Posterior cingulate gyrus (tissue), 11 donors: ENCODE results near the gene WDHD1.
"Not testable (repeated sequence)": the region's sequence is repeated elsewhere in the genome, so short reads cannot be mapped to it uniquely, and the experiment has no call there.

Source experiments
- DNase-seq, 10 donors: peaks; one replicate each; pipeline versions ENCODE4 v3.0.0 to v3.0.0-alpha.2; 2020 to 2021; ENCODE audit warnings: mixed read lengths in 3 of 10
- intact Hi-C: fragments of 100-400 bp; cut with DNase I; formaldehyde crosslinking; loops from one replicate; pipeline ENCODE4 v1.15.1; 2023

WDHD1 gene

DNA sequence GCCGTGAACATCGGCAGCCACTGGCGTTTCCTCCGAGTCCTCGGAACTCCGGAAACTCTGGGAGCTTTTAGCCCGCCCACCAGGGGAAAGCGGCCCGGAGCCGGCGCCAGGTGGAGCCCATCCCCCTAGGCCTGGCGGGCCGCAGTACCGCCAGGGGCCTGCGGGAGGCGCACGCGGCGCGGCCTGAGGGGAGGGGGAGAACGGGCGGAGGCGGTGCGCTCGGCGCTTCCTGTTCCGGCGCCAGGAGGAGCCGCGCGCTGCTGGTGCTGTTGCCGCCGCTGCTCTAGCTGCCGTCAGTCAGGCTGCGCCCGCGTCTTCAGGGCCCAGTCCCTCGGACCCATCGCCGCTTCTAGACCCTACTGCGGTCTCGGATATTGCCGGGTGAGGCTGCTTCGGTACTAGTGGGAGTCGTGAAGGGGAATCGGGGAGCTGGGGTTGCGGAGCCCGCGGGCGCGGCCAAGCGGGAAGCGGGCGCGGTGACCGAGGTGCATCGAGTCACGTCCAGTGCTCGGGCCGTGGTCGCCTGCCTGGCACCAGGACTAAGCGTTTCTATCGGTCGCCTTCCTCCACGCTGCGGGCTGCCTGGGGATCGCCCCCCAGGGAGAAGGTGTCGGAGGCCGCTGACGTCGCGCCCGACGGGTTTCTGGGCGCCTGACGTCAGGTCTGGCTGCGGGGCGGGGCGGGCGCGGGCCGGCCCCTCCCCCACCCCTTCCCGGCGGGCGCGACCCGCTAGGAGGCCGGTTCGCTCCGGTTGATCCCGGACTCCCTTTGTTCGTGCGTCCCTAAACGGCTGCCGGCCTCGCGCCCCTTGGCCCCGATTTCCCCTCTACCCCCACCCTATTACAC, 24.7 kb upstream of the WDHD1 start, which contains the start of gene MAPK1IP1L:
Gene MAPK1IP1L (plus strand): TSS at position 225 of the 846 bp plus-strand sequence. CDS start 10,037 bp downstream, outside the sequence.
- peak; percentile 81 to 98 (median 88) for DNase-seq
- intact Hi-C loops: loop anchor here (1.0 to 10.0 kb wide), 2 partner anchors 24 to 533 kb away; partner anchors contain the start of genes KTN1, SOCS4 and WDHD1

DNA sequence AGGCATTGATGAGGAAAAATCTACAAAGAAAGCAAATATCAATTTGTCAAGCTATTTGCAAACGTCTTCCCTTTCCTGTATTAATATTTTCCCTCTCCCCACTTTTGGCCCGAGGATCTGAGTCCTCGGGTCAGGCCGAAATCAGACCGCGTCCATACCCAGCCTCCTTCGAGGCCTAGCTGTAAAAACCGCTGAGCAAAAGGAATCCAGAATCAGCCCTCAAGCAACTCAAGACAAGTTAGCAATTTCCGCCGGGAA, 24.2 kb upstream of the WDHD1 start:
- intact Hi-C loops: loop anchor here (1.0 to 10.0 kb wide), 2 partner anchors 24 to 534 kb away; partner anchors contain the start of genes KTN1, SOCS4 and WDHD1
- no peak for DNase-seq

DNA sequence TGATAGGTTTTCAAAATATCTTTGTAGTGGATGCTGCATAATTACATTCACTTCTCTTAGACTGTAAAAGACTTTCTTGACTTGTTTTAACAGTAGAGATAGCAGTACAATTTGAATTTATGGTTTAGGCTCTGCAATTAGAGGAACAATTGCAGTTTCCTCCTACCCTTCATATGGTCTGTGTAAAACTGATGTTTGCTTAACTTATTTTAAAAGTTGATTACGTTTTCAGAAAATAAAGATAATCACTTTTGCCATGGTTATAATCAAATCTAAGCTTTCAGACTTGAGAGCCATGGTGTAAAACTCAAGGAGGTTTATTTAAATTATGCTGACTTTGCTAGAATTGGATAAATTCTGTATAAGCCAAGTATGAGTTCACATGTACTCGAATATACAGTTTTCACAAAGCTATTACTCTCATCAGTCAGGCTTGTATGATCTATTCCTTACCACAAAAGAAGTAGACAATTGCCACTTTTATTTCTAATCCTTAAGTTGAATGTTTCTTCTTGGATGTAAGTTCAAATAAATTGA, 22.1 kb upstream of the WDHD1 start:
- DNase-seq: no peak
- intact Hi-C loops: no loop called here

DNA sequence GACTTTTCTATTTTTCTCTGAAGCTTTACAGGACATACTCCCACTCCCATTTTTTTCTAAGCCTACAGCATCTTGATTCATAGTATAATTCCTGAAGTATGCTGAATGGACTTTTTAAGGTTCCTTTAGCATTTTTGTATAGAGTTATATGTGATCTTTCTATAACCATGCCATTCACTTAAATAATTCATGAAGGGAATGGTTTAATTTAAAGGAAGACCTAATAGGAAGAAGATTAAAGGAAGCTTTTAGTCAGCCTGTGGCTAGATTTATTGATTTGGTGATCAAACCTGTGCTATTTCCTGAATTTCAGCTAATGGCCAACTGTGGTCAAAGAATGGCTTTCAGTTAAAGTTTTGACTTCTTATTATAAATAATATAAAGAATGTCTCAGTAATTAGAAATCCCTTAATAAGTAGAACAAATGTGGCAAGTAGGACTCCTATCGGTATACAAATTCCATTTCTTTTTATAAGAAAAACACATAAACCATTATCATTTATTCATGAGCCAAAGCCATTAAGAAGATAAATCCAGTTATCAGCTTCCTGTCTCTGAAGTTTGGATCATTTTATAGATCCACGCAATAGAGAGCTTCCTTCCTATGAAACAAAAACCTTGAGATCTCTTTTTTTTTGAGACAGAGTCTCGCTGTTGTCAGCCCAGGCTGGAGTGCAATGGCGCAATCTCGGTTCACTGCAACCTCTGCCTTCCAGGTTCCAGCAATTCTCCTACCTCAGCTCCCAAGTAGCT, 20.6 kb upstream of the WDHD1 start:
- intact Hi-C loops: no loop called here
- no peak for DNase-seq

DNA sequence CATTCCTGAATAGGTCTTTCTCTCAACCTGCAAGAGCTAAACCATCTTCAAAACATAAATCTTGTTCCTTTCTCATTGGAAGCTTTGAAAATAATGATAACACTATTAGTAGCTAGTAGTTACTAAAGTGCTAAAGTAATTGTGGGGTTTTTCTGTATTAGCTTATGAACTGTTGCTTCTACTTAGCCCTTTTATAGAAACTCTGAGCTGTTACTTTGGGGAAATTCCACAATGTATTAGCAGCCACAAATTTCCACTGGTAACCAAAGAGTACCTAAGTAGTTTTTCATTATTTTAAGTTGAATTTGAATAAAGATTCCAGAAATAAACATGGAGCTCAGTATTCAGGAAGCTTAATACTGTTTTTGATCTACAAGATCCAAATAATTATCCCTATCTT, 18.2 kb upstream of the WDHD1 start:
- DNase-seq: no peak
- intact Hi-C loops: no loop called here

DNA sequence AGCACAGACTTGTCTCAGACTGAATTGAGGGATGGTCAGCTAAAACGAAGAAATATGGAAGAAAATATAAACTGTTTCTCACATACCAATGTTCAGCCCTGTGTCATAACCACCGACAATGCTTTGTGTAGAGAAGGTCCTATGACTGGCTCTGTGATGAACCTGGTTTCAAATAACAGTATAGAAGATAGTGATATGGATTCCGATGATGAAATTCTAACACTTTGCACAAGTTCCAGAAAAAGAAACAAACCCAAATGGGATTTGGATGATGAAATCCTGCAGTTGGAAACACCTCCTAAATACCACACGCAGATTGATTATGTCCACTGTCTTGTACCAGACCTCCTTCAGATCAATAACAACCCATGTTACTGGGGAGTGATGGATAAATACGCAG, 16.6 kb upstream of the WDHD1 start:
- no peak for DNase-seq
- intact Hi-C loops: no loop called here

DNA sequence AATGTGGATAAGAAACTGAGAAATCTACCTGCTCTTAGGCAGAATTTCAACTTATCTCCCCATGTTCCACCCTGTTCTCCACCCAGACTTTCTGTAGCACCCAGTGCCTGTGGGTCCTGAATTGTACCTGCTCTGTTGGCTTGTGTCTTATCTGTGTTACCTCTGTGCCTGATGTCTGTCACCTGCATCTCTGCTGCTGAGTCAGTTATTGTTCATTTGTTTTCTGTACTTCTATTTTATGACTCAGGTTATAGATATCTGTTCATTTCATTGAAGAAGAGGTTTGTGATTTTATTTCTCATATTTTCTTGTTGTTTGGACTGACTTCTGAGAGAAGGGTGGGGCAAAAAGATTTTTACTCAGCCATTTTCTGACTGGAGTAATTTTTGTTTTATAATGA, 11.8 kb upstream of the WDHD1 start:
- no peak for DNase-seq
- intact Hi-C loops: no loop called here

DNA sequence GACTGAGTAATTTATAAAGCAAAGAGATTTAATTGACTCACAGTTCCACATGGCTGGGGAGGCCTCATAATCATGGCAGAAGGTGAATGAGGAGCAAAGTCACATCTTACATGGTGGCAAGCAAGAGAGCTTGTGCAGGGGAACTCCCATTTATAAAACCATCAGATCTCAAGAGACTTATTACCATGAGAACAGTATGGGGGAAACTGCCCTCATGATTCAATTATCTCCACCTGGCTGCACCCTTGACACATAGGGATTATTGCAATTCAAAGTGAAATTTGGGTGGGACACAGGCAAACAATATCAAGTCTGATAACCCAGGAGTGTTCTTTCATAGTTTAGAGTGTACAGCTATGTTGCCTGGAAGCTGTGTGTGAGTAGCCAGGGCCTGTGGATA, 11.1 kb upstream of the WDHD1 start:
- intact Hi-C loops: not testable (repeated sequence)

DNA sequence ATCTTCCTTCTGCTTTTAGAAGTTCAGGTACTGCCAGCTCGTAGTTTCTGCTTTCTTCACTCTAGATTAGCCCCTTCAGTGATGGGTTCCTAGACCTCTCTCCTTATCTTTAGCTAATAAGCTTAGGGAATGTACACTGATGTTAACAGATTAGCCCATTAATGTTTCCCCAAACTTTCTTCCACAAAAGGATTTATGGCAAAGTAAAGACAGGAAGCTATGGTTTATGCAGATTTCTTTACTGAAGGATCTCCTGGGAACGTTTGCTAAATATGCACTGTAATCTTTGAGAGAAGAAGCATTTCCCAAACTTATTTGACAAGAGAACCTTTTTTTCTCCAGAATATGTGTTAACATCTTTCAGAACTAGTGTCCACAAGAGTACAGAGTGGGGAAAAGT, 4.3 kb upstream of the WDHD1 start:
- intact Hi-C loops: no loop called here
- DNase-seq: no peak

More for the DNA sequence above, 11.1 kb upstream of the WDHD1 start:
- not testable (repeated sequence) for DNase-seq

DNA sequence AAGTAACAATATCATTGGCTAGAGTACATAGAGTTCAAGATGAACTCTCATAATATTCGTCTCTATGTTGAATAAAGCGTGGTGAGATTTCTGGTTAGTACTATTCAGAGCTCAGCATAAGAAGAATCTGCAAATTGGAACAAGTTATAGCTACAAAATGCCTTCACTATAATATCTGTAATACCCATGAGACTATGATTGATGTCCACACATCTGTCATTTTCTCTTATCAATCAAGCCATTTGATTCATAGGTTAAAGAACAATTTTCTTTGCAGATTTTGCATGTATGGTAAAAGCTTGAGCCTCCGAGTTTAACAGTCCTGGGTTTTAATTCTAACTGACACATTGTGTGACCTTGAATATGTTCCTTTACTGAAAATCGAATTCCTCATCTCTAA, 1.6 kb upstream of the WDHD1 start:
- DNase-seq: no peak
- intact Hi-C loops: no loop called here

DNA sequence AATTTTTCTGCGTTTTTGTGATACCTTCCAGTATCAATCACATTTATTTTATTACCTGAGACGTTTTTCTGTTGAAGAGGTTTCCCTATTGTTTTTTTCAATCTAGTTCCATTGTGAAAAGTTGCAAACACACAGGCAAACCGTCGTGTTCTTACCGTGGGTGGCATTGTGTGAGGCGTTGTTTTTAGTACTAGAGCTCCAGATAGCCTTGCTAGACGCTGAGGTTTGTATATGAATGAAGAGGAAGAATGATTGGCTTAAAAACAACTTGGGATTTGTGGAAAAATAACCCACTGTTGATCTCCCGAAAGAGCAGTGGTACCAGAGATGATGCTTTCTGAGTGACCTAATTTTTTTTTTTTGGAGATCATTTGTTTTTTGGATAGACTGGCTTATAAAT, 1.2 kb upstream of the WDHD1 start:
- no peak for DNase-seq
- intact Hi-C loops: no loop called here

DNA sequence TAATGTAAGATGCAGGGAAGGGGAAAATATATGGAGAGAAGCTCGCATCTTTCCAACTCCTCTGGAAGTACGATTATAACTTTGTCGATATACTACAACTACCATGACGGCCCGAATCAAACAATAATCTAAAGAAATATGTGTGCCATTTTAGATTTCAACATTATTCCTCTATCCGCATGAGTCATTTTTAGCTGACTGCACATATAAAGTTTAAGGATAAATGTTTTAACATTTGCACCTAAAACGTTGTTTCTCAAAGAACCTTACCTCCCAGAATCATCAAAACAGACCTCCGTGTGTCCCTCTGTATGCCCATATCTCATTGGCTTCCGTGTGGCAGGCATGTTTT, 482 bp downstream of the WDHD1 start:
- no peak for DNase-seq
- intact Hi-C loops: no loop called here

DNA sequence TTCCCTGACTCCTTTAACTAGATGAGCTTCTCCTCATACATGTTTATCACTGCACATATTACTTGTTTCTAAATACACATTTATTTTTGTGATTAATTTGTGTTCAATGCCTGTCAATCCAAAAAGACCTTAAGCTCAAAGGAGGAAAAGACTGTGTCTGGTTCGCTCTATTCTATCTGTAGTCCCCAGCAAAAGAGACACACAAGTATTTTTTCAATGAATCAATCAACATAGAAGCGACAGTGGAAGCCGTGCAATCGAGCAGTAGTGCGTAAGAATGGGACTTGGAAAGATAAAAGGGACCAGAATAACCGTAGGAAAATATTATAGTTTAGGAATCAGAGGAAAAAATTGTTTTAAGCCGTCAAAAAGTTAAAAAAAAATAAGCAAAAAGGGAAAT, 951 bp downstream of the WDHD1 start:
- intact Hi-C loops: no loop called here
- DNase-seq: no peak

DNA sequence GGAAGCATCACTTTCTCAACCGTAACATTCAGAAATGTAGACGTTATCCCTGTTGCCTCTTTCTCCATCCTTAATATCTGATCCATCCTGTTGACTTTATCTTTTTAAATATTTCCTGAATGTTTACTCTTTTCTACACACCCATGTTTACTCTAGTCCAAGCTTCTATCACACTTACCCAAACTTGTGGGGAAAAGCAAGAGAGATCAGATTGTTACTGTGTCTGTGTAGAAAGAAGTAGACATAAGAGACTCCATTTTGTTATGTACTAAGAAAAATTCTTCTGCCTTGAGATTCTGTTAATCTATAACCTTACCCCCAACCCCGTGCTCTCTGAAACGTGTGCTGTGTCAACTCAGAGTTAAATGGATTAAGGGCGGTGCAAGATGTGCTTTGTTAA, 2.5 kb downstream of the WDHD1 start:
- intact Hi-C loops, DNase-seq: not testable (repeated sequence)

DNA sequence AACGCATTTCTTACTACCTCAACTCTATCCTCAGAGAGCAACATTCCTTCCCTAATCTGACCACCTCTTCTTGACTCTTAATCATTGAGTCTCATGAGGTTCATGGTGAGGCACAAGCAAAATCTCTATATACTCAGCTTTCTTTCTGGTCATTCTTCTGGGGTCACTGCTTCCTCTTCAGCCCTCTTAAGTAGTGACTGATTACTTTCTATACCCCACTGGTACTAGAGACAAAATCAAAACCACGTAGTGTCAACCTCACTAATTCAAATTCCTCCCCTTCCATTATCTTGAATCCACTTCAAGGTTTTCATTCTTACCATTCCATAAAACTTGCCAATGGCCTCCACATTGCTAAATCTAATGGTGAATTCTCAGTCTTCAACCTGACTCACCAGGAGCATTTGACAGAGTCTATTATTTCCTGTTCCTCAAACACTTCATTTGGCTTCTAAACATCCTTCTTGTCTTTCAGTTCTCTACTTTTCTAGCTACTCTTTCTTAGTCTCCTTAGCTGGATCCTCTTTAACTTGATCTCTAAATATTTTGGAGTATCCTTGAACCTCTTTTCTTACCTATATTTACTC, 6.8 kb downstream of the WDHD1 start:
- DNase-seq: no peak
- intact Hi-C loops: loop anchor here (10.0 kb wide), 1 partner anchor 635 kb away; no protein-coding TSS in a partner anchor

DNA sequence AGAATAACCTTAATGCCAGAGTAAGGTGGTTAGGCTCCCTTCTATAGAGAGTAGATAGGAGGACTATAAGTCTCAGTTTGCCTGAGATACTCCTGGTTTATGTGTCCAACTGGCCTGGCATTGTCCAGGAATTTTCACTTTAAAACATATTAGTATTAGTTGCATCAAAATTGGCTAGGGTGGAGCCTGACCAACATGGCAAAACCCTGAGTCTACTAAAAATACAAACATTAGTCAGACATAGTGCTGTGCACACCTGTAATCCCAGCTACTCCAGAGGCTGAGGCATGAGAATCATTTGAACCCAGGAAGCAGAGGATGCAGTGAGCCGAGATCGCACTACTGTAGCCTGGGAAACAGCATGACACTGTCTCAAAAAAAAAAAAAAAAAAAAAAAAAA, 11.9 kb downstream of the WDHD1 start:
- no peak for DNase-seq
- intact Hi-C loops: loop anchor here (10.0 kb wide), 1 partner anchor 640 kb away; no protein-coding TSS in a partner anchor

DNA sequence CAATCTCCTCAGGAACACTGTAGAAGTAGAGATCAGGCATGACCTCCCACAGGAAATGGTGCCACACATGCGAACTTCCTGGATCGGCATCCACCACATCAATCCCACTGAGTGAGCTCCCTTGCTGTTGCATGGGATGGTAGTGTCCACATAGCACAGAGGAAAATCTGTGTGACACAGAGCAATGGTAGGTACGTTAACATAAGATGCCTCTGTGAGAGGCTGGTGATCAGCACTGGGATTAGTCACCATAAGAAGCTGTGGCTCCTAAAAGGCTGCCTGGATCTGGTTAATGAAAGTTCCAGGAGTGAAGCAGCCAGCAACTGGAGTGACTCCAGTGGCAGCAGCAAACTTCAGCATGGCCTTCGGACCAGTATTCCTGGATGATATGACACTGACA, 21.8 kb downstream of the WDHD1 start:
- DNase-seq: no peak
- intact Hi-C loops: no loop called here

DNA sequence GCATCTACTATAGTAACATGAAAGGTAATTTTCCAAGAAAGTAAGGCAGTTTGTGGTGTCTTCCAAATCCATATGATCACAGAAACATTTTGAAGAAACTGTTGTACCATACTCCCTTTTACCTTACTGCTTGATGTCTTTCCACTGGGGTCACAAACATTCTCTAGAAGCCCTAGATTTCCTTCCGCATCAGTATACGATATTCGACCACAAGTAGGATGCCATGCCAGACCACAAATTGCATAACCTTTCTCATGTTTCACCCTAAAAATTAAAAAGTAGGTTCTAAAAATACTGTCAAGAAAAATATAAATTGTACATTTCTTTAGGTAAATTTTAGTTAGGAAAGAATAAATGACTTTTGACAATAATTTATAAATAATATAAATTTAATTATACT, 26.5 kb downstream of the WDHD1 start:
- no peak for DNase-seq
- intact Hi-C loops: no loop called here

DNA sequence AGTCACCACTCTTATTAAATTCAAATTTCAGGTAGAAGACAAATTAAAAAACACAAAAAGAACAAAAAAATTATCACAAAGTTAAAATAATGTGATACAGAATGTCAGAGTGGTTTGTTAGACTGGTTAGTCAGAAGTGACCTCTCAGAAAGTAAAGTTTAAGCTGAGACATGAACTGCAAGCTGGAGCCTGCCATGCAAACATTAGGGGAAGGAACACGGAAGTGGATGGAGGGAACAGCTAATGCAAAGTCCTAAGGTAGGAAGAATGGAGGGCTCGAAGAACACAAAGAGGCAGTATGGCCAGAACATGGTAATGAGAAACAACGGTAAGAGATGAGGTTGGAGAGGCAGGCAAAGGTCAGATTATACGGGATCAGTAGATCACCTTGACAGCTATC, 41.7 kb downstream of the WDHD1 start:
- intact Hi-C loops: no loop called here
- no peak for DNase-seq

DNA sequence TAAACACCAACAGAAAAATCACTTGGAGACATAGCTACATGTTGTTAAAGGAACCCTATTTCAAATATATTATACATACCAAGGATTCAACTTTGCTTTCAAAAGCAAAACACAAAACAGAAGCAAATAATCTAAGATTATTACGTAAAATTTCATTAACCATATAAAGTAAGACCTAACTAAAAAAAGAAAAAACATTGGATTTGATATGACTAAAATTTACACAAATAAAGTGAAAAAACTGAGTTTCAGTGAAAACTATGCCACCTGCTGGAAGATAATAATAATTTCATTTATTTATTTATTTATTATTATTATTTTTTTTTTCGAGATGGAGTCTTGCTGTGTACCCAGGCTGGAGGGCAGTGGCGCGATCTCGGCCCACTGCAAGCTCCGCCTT, 45.2 kb downstream of the WDHD1 start:
- intact Hi-C loops: no loop called here
- DNase-seq: no peak

DNA sequence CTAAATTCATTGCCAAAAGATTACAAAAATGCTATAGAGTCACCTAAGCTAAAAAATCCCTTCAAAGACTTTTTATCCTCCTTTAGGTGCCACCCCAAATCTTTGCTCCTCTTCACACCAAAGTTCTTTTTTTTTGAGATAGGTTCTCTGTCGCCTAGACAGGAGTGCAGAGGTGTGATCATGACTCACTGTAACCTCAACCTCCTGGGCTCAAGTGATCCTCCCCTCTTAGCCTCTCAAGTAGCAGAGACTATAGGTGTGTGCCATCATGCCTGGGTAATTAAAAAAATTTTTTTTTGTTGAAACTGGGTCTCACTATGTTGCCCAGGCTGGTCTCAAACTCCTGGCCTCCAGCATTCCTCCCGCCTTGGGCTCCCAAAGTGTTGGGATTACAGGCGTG, 47.9 kb downstream of the WDHD1 start:
- no peak for DNase-seq
- intact Hi-C loops: no loop called here
